ENCODE results near the gene PREP. TPM values are rescaled to one million over a fixed set of nuclear protein-coding genes. Genes with fewer than 3 reads are reported as not detected.

PREP gene
- total RNA-seq, 1 experiment from 2014 or later, result 28.1 TPM

GRCh38 chr6:105310371-105310770, 92.5 kb downstream of the PREP start:
- DNase-seq (ENCODE audit: low read depth), result no peak

GRCh38 chr6:105308840-105309239, 94.0 kb downstream of the PREP start:
- DNase-seq (ENCODE audit: low read depth), result no peak

GRCh38 chr6:105305521-105305920, 97.4 kb downstream of the PREP start:
- no peak for DNase-seq (ENCODE audit: low read depth)

- DNase-seq (ENCODE audit: low read depth), result no peak
Measured at GRCh38 chr6:105304825-105305224, 98.1 kb downstream of the PREP start.

- no peak for DNase-seq (ENCODE audit: low read depth)
Measured at GRCh38 chr6:105304366-105304765, 98.5 kb downstream of the PREP start.

- no peak for DNase-seq (ENCODE audit: low read depth)
Measured at GRCh38 chr6:105302617-105303128, 100.2 kb downstream of the PREP start.

- DNase-seq (ENCODE audit: low read depth), result no peak
Measured at GRCh38 chr6:105301756-105302616, 100.9 kb downstream of the PREP start.

GRCh38 chr6:105301072-105301503, 101.8 kb downstream of the PREP start:
- DNase-seq (ENCODE audit: low read depth), result no peak

- DNase-seq (ENCODE audit: low read depth), result no peak
Measured at GRCh38 chr6:105300090-105300489, 102.8 kb downstream of the PREP start.

- no peak for DNase-seq (ENCODE audit: low read depth)
Measured at GRCh38 chr6:105294129-105294528, 108.8 kb downstream of the PREP start.

GRCh38 chr6:105292689-105293339, 110.1 kb downstream of the PREP start:
- DNase-seq (ENCODE audit: low read depth), result no peak

GRCh38 chr6:105291525-105291924, 111.4 kb downstream of the PREP start:
- no peak for DNase-seq (ENCODE audit: low read depth)

GRCh38 chr6:105282631-105283585, 120.0 kb downstream of the PREP start:
- no peak for DNase-seq (ENCODE audit: low read depth)

- DNase-seq (ENCODE audit: low read depth), result no peak
Measured at GRCh38 chr6:105280033-105280432, 122.8 kb downstream of the PREP start.

- DNase-seq (ENCODE audit: low read depth), result no peak
Measured at GRCh38 chr6:105279463-105279862, 123.4 kb downstream of the PREP start.

- no peak for DNase-seq (ENCODE audit: low read depth)
Measured at GRCh38 chr6:105278813-105279212, 124.1 kb downstream of the PREP start.

- DNase-seq (ENCODE audit: low read depth), result no peak
Measured at GRCh38 chr6:105278035-105278434, 124.8 kb downstream of the PREP start.

GRCh38 chr6:105276374-105276773, 126.5 kb downstream of the PREP start:
- DNase-seq (ENCODE audit: low read depth), result no peak

- DNase-seq (ENCODE audit: low read depth), result no peak
Measured at GRCh38 chr6:105275542-105275941, 127.3 kb downstream of the PREP start.

GRCh38 chr6:105274678-105275077, 128.2 kb downstream of the PREP start:
- no peak for DNase-seq (ENCODE audit: low read depth)

- DNase-seq (ENCODE audit: low read depth), result no peak
Measured at GRCh38 chr6:105273589-105273988, 129.3 kb downstream of the PREP start.

- DNase-seq (ENCODE audit: low read depth), result peak; percentile 12
Measured at GRCh38 chr6:105272786-105273185, 130.1 kb downstream of the PREP start.

All from M059J (cell line).